ENCODE measurements around the gene SCGB1D2.

SCGB1D2 gene

GRCh38 chr11:62267576-62267975 is 25.5 kb downstream of the SCGB1D2 start:
- no peaks in the 10 kb centered on the region for H4K20me1 ChIP-seq (ENCODE audit: insufficient read depth, low read length)
- H3K79me2 ChIP-seq (ENCODE audit: insufficient read depth, low read length), result no peaks in the 10 kb centered on the region
- no peak overlapping the region for H3K27ac ChIP-seq (ENCODE audit: low read depth, low read length, poor library complexity, severe bottlenecking)
- H3K9me2 ChIP-seq (ENCODE audit: low read depth, low read length), result no peaks in the 10 kb centered on the region
- H2AFZ ChIP-seq (ENCODE audit: low read length), result no peak overlapping the region
- no peak overlapping the region for H3K9ac ChIP-seq (ENCODE audit: low read length)
- no peak overlapping the region for H3K4me2 ChIP-seq (ENCODE audit: low read length)
- no peaks in the 10 kb centered on the region for H3K9me3 ChIP-seq (ENCODE audit: low read length)
- H3F3A ChIP-seq (ENCODE audit: insufficient read depth, low read length), result no peaks in the 10 kb centered on the region
- H3K36me3 ChIP-seq (ENCODE audit: insufficient read depth, low read length), result no peaks in the 10 kb centered on the region
- H3K4me3 ChIP-seq (ENCODE audit: low read depth, low read length, poor library complexity, severe bottlenecking), result no peak overlapping the region
- no peaks in the 10 kb centered on the region for H3K4me1 ChIP-seq (ENCODE audit: insufficient read depth, low read length, severe bottlenecking)
- no peaks in the 10 kb centered on the region for H3K27me3 ChIP-seq (ENCODE audit: insufficient read depth, low read length)
- TF ChIP-seq CTCF (IDR thresholded peaks at IDR 0.05; ENCODE audit: low read length) (no peak), EZH2 (IDR thresholded peaks at IDR 0.05; ENCODE audit: borderline replicate concordance, low read length) (no peak)

GRCh38 chr11:62269654-62270278 is 27.7 kb downstream of the SCGB1D2 start, which contains the start of gene SCGB2A2:
Gene SCGB2A2, plus strand, starts transcription at chr11:62270158. Its CDS starts 59 bp downstream, at chr11:62270217.
- H3K4me2 ChIP-seq (ENCODE audit: low read length), result no peak within 1 kb of the TSS
- H2AFZ ChIP-seq (ENCODE audit: low read length), result no peak within 1 kb of the TSS
- no peaks in the 10 kb centered on the region for H3K9me2 ChIP-seq (ENCODE audit: low read depth, low read length)
- H4K20me1 ChIP-seq (ENCODE audit: insufficient read depth, low read length), result no peaks in the 10 kb centered on the region
- no peak within 1 kb of the TSS for H3K4me3 ChIP-seq (ENCODE audit: low read depth, low read length, poor library complexity, severe bottlenecking)
- H3K27ac ChIP-seq (ENCODE audit: low read depth, low read length, poor library complexity, severe bottlenecking), result no peak within 1 kb of the TSS
- H3K9me3 ChIP-seq (ENCODE audit: low read length), result no peaks in the 10 kb centered on the region
- H3K36me3 ChIP-seq (ENCODE audit: insufficient read depth, low read length), result no peaks in the 10 kb centered on the region
- no peak within 1 kb of the TSS for H3K9ac ChIP-seq (ENCODE audit: low read length)
- no peaks in the 10 kb centered on the region for H3F3A ChIP-seq (ENCODE audit: insufficient read depth, low read length)
- no peaks in the 10 kb centered on the region for H3K79me2 ChIP-seq (ENCODE audit: insufficient read depth, low read length)
- TF ChIP-seq CTCF (IDR thresholded peaks at IDR 0.05; ENCODE audit: low read length) (no peak), EZH2 (IDR thresholded peaks at IDR 0.05; ENCODE audit: borderline replicate concordance, low read length) (no peak)
- H3K4me1 ChIP-seq (ENCODE audit: insufficient read depth, low read length, severe bottlenecking), result no peaks in the 10 kb centered on the region
- H3K27me3 ChIP-seq (ENCODE audit: insufficient read depth, low read length), result no peaks in the 10 kb centered on the region

GRCh38 chr11:62273284-62273683 is 31.2 kb downstream of the SCGB1D2 start:
- no peak overlapping the region for H3K4me2 ChIP-seq (ENCODE audit: low read length)
- no peak overlapping the region for H2AFZ ChIP-seq (ENCODE audit: low read length)
- no peak overlapping the region for H3K9ac ChIP-seq (ENCODE audit: low read length)
- no peaks in the 10 kb centered on the region for H3K4me1 ChIP-seq (ENCODE audit: insufficient read depth, low read length, severe bottlenecking)
- H4K20me1 ChIP-seq (ENCODE audit: insufficient read depth, low read length), result no peaks in the 10 kb centered on the region
- H3K9me3 ChIP-seq (ENCODE audit: low read length), result no peaks in the 10 kb centered on the region
- no peaks in the 10 kb centered on the region for H3K9me2 ChIP-seq (ENCODE audit: low read depth, low read length)
- no peak for TF ChIP-seq EZH2 (IDR thresholded peaks at IDR 0.05; ENCODE audit: borderline replicate concordance, low read length)
- TF ChIP-seq CTCF (IDR thresholded peaks at IDR 0.05; ENCODE audit: low read length), result no peak
- H3K27me3 ChIP-seq (ENCODE audit: insufficient read depth, low read length), result no peaks in the 10 kb centered on the region
- H3K79me2 ChIP-seq (ENCODE audit: insufficient read depth, low read length), result no peaks in the 10 kb centered on the region
- no peaks in the 10 kb centered on the region for H3K36me3 ChIP-seq (ENCODE audit: insufficient read depth, low read length)
- H3F3A ChIP-seq (ENCODE audit: insufficient read depth, low read length), result no peaks in the 10 kb centered on the region
- no peak overlapping the region for H3K4me3 ChIP-seq (ENCODE audit: low read depth, low read length, poor library complexity, severe bottlenecking)
- H3K27ac ChIP-seq (ENCODE audit: low read depth, low read length, poor library complexity, severe bottlenecking), result no peak overlapping the region
